HG03175 (cell line): Measurements from ENCODE around the gene ADTRP.
"Not testable (repeated sequence)": the region's sequence is repeated elsewhere in the genome, so short reads cannot be mapped to it uniquely, and the experiment has no call there.

Source experiments
- ATAC-seq: cut with Tn5 transposase; IDR thresholded peaks from one replicate; pipeline ENCODE4 v1.9.1; 2021; ENCODE audit warnings: mild to moderate bottlenecking, moderate library complexity; ENCODE audit not compliant: unreplicated experiment

ADTRP gene

DNA sequence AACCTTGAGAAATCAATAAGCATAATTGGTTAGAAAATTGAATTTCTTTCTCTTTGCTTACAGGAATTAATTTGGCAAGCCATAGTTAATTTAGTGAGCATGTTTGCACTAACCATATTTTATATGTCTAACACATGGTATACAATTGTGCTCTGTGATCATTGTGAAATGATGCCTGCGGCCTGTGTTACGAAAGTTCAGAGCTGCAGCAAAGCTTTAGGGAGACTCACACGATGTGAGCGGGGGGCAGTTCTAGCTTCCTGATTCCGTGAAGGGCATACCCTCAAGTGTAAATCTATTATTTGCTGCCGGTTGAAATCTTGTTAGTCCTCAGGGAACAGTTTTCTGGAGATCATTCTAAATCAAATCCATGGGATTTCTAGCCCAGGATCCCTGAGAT is 25.5 kb upstream of the ADTRP start:
- no peak for ATAC-seq

- no peak for ATAC-seq
Observed at GRCh38 chr6:11803591-11803971, 25.0 kb upstream of the ADTRP start.

DNA sequence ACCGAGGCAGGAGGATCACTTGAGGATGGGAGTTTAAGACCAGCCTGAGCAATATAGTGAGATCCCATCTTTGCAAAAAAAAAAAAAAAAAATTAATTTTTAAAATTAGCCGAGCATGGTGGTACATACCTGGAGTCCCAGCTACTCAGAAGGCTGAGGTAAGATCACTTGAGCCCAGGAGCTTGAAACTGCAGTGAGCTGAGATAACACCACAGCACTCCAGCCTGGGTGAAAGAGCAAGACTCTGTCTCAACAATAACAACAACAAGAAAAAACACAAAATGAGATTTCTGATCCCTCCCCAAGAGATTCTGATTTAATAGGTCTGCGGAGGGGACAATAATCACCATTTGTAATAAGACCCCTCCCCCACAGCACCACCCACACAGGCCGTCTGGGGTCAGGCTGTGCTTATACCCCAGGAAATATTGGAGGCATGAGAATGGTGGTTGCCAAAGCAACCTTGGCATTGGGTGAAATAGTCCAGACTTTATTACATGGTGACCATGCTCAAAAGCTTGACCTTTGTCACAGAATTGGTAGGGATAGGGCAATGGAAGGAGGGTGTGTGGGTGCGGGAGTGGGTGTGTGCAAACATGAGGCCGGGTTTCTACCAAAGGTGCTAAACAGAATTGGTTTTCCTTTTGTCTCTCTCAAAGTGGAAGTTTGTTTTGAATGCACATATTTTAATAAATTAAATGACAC is 24.4 kb upstream of the ADTRP start:
- ATAC-seq, result no peak

- ATAC-seq, result not testable (repeated sequence)
Observed at GRCh38 chr6:11800531-11800930, 21.9 kb upstream of the ADTRP start.

- no peak for ATAC-seq
Observed at GRCh38 chr6:11798538-11798937, 19.9 kb upstream of the ADTRP start.

DNA sequence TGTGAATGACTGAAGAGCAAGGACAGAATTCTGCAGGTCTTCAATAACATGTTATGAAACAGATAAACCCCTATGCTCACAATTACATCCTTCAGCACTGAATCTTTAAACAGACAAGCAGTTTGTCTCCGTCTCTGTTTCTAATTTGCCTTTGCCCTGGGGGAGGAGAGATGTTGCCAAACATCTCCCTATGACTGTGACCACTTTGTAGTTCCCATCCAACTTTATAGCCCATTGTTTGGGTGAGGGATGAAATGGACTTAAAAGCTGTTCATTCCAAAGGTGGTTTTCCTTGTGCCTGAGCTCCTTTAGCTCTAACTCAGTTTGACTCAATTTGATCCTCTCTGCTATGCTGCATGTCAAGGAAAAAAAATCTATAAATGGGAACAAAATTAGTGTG is 19.5 kb upstream of the ADTRP start:
- no peak for ATAC-seq

DNA sequence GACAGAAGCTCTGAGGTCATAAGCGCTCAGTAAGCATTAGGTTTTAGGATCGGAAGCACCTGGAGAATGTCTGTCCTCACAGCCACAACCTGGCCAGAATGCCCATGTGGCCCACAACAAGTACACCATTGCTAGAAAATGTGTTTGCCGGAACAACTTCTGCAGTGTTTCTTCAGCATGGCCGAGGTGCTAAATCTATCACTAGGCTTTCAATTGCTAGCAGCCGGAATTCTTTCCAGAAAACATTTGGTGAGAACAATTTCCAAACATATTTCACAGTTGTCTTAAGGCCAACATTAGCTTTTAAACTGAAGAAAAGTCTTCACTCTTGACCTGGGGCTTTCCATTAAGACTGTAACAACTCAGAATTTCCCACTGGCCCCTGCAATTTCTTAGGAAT is 18.2 kb upstream of the ADTRP start:
- ATAC-seq, result no peak

DNA sequence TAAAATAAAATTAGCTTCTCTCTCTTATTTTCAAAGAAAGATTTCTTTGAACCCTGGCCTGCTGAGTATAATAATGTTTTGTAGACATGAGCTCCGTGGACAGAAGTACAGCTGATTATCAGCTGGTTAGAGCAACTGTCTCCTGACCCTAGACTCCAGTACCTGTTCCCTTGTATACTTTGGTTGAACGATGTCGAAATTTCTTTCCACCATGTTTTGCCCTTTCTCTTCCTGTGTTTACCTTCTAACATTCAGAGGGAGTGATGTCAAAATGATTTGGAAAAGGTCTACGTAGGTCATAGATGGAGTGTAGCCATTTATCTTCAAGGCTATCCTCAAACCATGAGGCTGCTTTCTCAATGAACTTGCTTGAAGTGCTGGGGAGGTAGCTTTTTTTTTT is 16.8 kb upstream of the ADTRP start:
- ATAC-seq, result no peak

- no peak for ATAC-seq
Observed at GRCh38 chr6:11793277-11793676, 14.7 kb upstream of the ADTRP start.

GRCh38 chr6:11791354-11792107 is 12.9 kb upstream of the ADTRP start:
- ATAC-seq, result no peak

- no peak for ATAC-seq
Observed at GRCh38 chr6:11789744-11790143, 11.1 kb upstream of the ADTRP start.

DNA sequence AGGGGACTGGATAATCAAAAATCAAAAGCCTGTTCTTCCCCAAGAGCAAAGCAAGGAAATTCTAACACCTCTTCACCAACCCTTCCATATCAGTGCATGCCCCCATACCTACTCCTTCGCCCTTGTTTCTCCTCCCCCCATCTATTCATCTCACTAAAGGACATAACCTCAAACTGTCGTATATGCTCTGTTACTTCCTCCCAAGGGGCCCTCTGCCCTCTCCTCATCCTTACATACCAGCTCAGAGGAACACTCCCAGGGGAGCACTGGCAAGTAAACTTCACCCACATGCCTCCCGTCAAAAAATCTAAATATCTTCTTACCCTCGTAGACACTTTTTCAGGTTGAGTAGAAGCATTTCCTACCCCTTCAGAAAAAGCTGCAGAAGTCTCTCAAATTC is 9.4 kb upstream of the ADTRP start:
- no peak for ATAC-seq

DNA sequence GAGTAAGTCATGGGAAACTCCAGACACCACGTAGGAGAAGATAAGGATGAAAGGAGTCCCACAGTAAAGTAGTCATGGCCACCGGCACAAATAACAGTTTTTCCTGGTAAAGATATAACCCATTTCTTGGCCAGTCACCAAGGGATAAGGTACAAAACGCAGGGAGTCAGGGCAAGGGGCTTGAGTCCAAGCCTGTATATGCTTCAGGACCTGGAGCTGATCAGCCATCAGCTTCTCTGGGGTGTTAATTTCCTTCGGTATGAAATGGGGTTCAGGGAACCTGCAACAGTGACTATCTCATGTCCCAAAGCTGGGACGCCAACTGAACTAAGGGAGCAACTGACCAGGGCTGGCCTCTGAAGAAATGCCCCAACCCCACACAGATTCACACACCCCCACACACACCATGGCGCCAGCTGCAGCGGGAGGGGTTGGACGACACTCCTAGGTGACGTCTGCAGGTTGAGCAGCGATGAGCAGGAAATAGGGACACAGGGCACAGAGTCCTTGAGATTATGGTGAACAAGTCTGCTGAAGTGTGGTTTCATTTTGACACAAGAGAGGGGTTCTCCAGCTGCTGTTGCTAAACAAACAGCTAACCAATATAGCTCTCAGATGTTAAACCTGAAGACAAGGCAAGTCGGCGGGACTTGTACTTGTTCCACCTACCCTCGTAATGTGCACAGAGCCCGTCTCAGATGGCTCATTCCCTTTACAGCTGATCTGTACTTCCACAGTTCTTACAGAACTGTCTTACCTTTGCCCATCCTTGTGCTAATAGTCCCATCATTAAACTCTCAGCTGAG is 7.4 kb upstream of the ADTRP start:
- peak; percentile 94 for ATAC-seq

DNA sequence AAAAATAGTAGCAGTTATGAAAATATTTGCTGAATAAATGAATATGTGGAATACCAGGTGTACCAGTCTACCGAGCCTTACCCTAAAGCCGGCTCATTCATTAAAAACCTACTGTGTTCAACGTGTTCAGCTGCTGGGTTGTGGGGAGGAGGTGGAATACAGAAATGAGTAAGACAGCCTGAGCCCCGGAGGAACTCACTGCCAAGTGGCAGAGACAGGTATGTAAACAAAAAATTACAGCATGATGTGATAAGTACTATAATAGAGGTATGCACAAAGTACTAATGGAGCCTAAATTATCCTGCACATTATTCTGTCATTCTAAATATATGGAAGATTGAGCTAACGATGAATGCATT is 6.8 kb upstream of the ADTRP start:
- peak; percentile 65 for ATAC-seq

DNA sequence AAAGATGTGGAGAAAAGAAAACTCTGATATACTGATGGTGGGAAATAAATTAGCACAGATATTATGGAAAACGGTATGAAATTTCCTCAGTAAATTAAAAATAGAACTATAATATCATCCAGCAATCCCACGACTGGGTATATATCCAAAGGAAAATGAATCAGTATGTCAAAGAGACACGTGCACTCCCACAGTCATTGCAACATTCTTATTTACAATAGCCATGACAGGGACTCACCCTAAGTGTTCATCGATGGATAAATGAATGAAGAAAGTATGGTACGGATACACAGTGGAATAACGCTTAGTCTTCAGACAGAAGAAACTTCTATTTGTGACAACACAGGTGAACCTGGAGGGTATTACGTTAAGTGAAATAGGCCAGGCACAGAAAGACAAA is 5.7 kb upstream of the ADTRP start:
- no peak for ATAC-seq

DNA sequence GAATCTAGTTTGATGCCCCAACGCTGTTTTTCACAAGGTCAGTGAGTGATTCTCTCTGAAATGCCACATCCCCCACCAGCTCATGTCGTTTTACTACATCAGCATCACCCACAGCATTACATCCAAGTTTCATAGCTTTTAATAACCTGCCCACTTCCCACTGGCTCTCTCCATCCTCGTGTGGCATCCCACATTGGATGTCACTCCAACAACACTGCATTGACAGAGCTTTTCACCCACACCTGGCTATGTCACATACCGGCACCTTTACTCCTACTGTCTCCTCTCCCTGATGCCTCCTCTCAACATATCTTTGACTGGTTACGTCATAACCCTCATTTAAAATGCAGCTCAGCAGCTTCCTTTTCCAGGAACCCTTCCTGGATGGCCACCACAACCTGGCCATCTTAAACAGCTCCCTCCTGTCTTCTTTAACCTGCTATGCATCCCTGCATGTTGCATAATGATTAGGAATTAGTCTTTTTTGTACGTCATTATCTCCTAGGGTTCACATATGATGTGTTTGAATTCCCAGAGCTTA is 5.0 kb upstream of the ADTRP start:
- ATAC-seq, result no peak

- ATAC-seq, result no peak
Observed at GRCh38 chr6:11782524-11782923, 3.9 kb upstream of the ADTRP start.

DNA sequence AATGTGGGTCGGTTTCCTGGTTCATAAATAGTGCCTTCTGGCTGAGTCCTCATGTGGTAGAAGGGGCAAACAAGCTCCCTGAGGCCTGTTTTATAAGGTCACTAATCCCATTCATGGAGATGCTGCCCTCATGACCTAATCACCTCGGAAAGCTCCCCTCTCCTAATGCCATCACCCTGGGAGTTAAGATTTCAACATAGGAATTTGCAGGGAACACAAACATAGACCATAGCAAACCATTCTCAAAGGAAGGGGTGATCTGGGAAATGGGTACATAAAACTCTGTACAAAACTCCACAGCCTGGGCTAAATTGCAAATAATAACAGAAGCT is 1.5 kb upstream of the ADTRP start:
- no peak for ATAC-seq

- no peak for ATAC-seq
Observed at GRCh38 chr6:11779329-11780096, 910 bp upstream of the ADTRP start.

- no peak for ATAC-seq
Observed at GRCh38 chr6:11778036-11778435, 567 bp downstream of the ADTRP start.

DNA sequence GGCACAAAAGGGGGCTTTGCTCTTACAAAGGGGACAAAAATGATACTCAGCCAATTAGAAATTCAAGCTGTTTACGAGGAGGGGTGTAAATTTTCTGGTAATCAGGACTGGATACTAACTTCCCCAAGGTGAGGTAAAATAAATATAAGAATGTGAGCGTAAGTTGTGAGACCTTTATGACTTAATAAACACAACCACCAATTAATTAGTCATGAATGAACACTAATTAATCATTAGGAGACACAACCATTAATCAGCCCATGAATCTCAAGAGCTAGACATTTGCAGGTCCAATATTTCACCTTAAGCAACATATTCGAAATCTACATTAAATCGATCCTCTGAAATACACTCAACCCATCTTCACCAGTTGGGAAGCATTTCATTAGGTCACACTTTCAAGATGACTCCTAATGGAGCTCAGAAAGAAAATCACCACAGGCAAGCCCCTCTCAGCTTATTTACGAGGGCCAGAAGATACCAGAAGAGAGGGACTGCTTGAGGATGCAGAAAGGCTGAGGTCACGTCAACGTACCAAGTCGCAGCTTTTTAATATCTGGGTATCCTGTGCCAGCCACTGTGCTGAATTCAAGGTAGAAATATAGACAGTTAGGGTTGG is 2.7 kb downstream of the ADTRP start:
- ATAC-seq, result no peak
